Activated CD8-positive, alpha-beta memory T cell treated with anti-CD3 and anti-CD28 coated beads, Interleukin-2, amount 50 U/mL, for 48 hours (primary cell): ENCODE data around the gene ZNF143.

Experiments used
- DNase-seq: peaks from one replicate; pipeline ENCODE4 v3.0.0-alpha.2; 2020

Gene ZNF143

DNA sequence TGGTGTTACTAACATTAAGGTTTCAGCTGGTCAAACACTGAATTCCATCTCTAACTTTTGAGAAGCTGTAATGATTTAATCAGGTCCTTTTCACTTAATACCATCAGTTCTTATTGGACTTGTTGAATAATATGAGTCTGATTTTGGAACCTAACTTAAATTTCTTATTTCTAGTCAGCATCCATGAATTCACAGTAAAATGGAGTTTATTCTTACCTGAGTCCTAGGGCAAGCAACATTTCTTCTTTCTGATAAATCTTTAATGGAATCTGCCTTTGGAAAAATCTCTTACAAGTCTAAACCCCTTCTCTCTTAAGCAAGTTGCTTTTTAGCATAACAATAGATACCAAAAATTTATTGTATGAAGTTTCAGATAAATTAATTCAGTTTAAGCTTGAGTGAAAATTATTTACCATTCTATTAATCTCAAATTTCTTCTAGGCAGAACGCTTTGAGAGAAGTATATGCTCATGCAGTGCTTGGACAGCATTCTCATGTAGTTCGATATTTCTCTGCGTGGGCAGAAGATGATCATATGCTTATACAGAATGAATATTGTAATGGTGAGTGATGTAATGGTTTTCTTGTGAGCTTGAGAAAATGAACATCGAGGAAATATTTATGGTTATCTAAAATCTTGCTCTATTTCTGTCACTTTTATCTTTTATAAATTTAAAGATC lies 116.0 kb downstream of the ZNF143 start:
- DNase-seq: no peak

DNA sequence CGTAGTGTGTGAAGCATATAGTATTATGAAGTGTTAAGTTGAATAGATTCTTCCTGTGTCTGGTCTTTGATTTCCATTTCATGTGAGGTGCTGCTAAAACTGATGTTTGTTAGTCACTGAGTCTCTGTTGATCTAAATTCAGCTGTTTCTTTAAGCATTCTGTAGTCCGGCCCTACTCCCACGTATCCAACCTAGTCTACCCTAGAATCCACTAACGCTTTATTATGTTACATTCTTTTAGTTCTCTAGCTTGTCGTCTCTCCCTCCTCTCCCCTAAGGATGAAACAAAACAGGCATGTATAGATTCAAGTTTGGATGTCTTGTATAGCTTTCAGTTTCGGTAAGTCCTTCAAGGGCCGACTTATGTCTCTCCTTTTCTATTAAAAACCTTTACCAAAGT lies 116.7 kb downstream of the ZNF143 start:
- no peak for DNase-seq
